GM19328 (cell line): ENCODE measurements around the gene MAN1A1.
"Not testable (repeated sequence)": the region's sequence is repeated elsewhere in the genome, so short reads cannot be mapped to it uniquely, and the experiment has no call there.

Experiments
- ATAC-seq: cut with Tn5 transposase; IDR thresholded peaks from one replicate; pipeline ENCODE4 v1.9.1; 2021; ENCODE audit warnings: mild to moderate bottlenecking, moderate library complexity; ENCODE audit not compliant: unreplicated experiment

The MAN1A1 gene

GRCh38 chr6:119308048-119308570 is 41.5 kb downstream of the MAN1A1 start:
- no peak for ATAC-seq

- no peak for ATAC-seq
Measured at GRCh38 chr6:119307056-119307455, 42.5 kb downstream of the MAN1A1 start.

GRCh38 chr6:119306396-119306968 is 43.1 kb downstream of the MAN1A1 start:
- no peak for ATAC-seq

GRCh38 chr6:119303164-119303887 is 46.2 kb downstream of the MAN1A1 start:
- ATAC-seq = no peak

- no peak for ATAC-seq
Measured at GRCh38 chr6:119301429-119301828, 48.1 kb downstream of the MAN1A1 start.

GRCh38 chr6:119299694-119300093 is 49.9 kb downstream of the MAN1A1 start:
- no peak for ATAC-seq

- no peak for ATAC-seq
Measured at GRCh38 chr6:119297049-119297448, 52.5 kb downstream of the MAN1A1 start.

GRCh38 chr6:119296036-119297035 is 53.2 kb downstream of the MAN1A1 start:
- ATAC-seq = no peak

GRCh38 chr6:119294984-119295383 is 54.6 kb downstream of the MAN1A1 start:
- no peak for ATAC-seq

GRCh38 chr6:119291060-119291459 is 58.5 kb downstream of the MAN1A1 start:
- not testable (repeated sequence) for ATAC-seq

GRCh38 chr6:119290306-119290705 is 59.3 kb downstream of the MAN1A1 start:
- no peak for ATAC-seq

GRCh38 chr6:119289651-119290050 is 59.9 kb downstream of the MAN1A1 start:
- no peak for ATAC-seq

- ATAC-seq = no peak
Measured at GRCh38 chr6:119285908-119286625, 63.5 kb downstream of the MAN1A1 start.

GRCh38 chr6:119284861-119285521 is 64.6 kb downstream of the MAN1A1 start:
- ATAC-seq = no peak

- no peak for ATAC-seq
Measured at GRCh38 chr6:119283979-119284545, 65.5 kb downstream of the MAN1A1 start.

- ATAC-seq = no peak
Measured at GRCh38 chr6:119283214-119283613, 66.3 kb downstream of the MAN1A1 start.

GRCh38 chr6:119280668-119281067 is 68.9 kb downstream of the MAN1A1 start:
- ATAC-seq = no peak

GRCh38 chr6:119280080-119280479 is 69.5 kb downstream of the MAN1A1 start:
- ATAC-seq = no peak

GRCh38 chr6:119278625-119279024 is 70.9 kb downstream of the MAN1A1 start:
- ATAC-seq = no peak

GRCh38 chr6:119277052-119277451 is 72.5 kb downstream of the MAN1A1 start:
- ATAC-seq = no peak
